NCI-H526 (cell line): Measurements from ENCODE around the gene IGFBPL1.
A peak's percentile ranks its signal among the peaks of the same experiment; 100 is the strongest.

ENCODE experiments used
- DNase-seq, 2 experiments: peaks; one replicate each; lab custom pipeline; 2025; lab: John Stamatoyannopoulos, UW

IGFBPL1 gene

DNA sequence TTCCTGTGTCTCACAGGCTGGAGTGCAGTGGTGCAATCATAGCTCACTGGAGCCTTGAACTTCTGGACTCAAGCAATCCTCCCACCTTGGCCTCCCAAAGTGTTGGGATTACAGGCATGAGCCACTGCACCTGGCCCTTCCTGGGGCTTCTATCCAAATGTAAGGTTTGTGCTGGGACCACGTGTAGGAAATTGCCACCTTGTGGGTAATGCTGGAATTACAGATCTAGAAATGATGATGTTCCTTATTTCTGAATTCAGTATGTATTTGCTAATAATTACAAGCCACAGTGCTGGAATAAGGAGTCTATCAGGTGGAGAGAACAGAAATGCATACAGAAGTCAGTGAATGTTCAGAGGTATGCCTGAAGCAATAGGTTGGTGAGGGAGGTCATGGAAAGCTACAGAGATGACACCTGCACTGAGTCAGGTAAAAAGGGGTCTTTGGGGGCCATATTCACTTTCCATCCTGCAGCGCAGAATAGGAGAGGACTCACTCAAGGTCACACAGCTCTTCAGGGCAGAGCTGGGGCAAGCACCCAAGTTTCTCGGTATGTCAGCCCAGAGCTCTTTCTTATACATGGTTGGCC is 8.8 kb upstream of the IGFBPL1 start:
- peak; percentile 39 to 74 for DNase-seq

- DNase-seq: no peak
These were observed 6.9 kb upstream of the IGFBPL1 start for GRCh38 chr9:38431116-38431515.

- DNase-seq: no peak
These were observed 3.8 kb upstream of the IGFBPL1 start for GRCh38 chr9:38428062-38428461.

GRCh38 chr9:38424918-38425317 is 664 bp upstream of the IGFBPL1 start:
- DNase-seq: no peak

GRCh38 chr9:38423273-38423972 is 831 bp downstream of the IGFBPL1 start:
- no peak for DNase-seq

DNA sequence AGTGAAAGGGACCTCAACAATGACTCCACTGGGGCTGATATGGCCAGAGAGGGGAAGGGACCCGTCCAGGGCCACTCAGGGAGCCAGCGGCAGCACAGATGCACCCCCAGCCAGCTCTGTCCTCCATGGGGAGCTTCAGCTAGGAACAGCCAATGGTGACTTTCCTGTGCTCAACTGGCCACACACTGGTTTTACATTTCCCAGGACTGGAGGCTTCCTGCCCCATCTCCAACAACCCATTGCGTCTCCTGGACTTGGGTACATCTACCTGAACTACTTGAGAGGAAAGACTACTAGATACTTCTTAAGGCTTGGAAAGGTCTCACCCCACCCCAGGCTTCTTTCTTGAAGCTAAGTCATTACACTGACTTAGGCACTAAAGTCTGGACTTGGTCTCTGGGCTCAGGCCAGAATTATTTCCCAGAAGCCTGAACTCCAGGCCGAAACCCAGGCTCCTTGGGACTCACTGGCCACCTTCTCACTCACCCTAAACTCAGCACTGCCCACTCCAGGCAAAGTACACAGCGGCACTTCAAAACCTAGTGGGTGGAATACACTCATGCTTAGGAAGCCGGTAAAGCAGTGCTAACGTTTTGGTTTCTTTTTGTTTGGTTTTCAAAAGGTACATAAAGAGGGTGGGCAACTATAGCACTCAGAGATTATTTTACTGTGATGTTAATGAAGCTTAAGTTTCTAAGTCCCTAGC is 1.5 kb downstream of the IGFBPL1 start:
- no peak for DNase-seq

DNA sequence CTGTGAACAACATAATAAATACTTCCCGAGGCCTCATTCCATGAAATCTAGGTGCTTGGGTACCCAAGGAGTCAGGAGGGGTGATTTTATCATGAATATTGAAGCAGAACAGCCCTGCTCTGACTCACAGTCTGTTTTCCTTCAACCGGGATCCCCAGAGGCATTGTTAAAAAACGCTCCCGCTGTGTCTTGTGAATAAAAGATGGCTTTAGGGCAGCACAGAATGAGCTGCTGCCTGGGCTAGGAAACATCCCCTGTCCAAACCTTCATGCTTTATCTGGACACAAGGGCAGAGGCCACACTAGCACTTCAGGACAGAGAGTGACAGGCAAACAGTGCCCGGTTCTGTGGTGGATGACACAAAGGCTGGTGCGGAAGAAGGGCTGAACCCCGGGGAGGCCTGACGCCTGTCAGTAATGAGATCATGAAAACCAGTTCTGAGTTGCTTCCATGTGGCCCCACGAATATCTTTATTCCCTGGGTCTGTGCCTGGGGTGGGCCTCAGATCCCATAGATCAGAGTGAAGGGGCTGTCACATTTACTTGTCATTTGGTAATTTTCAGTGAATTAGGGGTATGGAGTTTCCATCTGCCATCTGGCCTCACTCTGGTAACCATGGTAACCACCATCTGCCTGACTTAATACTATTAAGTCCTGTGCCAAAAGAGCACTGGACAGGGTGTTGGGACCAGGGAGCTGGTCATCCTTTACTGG is 2.6 kb downstream of the IGFBPL1 start:
- no peak for DNase-seq

- DNase-seq: peak in 1 of 2 experiments; percentile 20
These were observed 5.1 kb downstream of the IGFBPL1 start for GRCh38 chr9:38419181-38419580.

- DNase-seq: no peak
These were observed 5.9 kb downstream of the IGFBPL1 start for GRCh38 chr9:38418366-38418765.

DNA sequence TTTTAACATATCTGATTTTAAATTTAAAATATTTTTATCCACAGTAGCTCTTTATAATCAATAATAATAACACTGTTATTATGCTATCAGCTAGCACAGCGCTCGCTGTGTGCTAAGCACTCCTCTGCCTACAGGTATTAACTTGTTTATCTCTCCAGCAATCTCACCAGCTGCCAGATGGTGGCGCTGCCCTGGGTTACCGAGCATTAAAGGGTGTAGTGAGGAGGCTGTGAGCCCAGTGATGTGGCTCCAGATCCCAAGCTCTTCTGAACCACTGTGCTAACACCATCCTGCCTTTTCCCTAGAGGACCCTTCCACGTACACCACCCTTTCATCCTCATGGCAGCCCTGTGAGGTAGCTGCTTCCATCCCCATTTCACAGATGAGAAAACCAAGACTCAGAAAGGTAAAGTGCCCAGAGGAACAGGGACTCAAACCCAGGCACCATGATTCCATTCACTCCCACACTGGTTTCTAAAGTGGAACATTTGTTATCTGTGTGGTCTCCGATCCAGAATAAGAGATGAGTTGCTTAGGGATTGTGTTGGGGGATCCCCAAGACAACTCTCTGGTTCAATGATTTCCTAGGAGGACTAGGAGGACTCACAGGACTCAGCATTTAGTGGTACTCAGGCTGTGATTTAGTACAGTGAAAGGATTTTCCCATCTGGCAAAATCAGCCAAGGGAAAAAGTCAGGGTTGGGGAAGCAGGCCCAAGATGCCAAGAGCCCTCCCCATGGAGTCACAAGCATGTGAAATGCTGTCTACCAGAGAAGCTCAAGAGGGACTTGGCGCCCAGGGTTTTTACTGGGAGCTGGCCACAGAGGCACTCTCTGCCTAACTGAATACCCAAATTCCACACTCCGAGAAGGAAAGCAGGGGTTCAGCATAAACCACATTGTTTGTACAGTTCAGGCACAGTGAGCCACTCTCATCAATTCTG is 7.0 kb downstream of the IGFBPL1 start:
- DNase-seq: peak; percentile 17 to 47

- DNase-seq: no peak
These were observed 7.8 kb downstream of the IGFBPL1 start for GRCh38 chr9:38416461-38416860.

DNA sequence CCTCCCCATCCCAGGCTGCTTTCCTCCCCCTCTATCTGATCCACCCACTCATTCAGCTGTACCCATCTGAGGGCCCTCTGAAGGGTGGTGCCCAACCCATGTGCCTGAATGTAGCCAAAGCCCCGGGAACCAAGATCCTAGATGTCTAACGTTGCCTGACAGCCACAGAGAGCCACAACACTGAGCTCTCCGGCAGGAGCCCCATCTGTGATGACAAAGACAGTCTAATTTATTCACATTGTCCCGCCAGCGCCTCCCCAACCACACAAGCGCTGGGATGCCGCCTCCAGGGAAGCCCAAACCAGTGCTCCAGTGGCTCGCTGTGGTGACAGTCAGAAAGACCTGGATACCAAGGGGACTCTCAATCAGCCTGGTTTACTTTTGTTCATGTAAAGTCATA is 8.4 kb downstream of the IGFBPL1 start:
- DNase-seq: no peak

DNA sequence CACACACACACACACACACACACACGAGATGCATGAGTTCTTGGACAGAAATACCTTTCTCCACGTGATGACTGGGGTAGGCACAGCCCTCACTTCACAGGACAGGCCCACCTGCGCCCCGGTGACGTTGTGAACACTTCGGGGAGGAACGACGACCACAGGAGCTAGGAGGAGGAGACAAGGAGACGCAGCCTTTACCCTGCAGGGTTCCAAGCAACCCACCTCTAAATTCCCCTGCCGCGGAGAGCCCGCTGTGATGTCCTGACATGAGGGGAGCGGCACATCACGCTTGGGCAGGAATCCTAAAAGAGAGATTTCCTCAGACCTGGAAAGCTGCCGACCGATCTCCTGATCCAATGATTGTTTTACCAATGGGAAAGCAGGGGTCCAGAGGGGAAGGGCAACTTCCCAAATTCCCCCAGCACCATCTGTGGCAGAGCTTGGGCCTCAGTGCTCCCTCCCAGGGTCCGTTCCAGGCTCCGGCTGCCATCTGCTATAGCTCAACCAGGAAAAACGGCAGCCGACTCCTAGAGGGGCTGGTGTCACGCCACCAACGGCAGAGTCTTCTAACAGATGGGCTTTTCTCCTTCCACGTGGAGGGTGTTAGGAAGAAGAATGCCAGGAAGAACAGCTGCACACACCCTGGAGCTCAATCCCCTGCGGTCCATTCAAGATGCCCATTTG is 10.1 kb downstream of the IGFBPL1 start:
- DNase-seq: peak in 1 of 2 experiments; percentile 65

- DNase-seq: peak; percentile 29 to 69
These were observed 11.0 kb downstream of the IGFBPL1 start for GRCh38 chr9:38413283-38413682.

DNA sequence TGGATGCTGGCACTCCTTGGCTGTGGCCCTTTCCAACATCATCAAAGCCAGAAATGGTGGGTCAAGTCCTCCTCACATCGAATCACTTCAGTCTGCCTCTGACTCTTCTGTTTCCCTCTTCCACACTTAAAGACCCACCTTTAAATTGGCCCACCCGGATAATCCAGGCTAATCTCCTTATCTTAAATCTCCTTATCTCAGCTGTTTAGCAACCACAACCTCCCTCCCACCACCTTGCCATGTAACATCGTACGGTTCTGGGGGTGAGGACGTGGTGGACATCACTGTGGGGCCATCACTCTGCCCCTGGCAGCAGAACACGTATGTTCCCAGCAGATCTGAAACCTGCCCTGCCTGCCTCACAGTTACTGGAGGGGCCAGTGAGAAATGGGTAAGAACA is 11.5 kb downstream of the IGFBPL1 start:
- DNase-seq: no peak

- peak; percentile 19 to 49 for DNase-seq
These were observed 15.5 kb downstream of the IGFBPL1 start for GRCh38 chr9:38408719-38409118.

DNA sequence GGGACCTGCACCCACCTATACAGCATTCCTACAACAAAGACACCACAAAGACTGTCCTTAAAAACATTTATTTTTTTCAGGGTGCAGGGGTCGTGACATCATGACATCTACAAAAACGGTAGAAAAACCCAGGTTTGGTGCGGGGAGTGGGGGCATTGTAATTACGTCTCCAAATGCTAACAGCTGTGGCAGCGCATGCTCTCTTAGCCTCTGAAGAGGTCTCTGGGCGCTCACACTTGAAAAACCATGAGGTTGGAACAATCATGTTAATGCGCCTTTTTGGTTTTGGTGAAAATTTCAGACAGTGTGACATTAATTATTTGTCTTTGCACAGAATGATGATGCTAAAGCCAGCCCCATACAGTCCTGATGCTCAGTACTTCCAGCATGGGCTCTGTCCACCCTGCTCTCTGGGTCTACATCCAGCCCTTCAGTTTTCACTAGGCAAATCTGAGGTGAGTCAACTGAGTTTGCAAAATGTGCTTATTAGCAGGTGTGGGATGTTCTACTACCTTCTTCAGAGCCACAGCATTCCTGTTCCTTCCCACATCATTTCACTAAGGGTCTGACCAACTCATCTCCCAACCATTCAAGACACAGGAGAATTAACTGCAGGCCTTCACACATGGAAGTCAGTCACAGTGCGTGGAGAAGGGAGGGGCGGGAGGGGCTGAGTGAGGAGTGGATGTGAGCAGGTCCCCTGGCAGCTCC is 17.6 kb downstream of the IGFBPL1 start:
- no peak for DNase-seq

GRCh38 chr9:38405785-38406184 is 18.5 kb downstream of the IGFBPL1 start:
- no peak for DNase-seq

- DNase-seq: no peak
These were observed 19.9 kb downstream of the IGFBPL1 start for GRCh38 chr9:38404314-38404713.

DNA sequence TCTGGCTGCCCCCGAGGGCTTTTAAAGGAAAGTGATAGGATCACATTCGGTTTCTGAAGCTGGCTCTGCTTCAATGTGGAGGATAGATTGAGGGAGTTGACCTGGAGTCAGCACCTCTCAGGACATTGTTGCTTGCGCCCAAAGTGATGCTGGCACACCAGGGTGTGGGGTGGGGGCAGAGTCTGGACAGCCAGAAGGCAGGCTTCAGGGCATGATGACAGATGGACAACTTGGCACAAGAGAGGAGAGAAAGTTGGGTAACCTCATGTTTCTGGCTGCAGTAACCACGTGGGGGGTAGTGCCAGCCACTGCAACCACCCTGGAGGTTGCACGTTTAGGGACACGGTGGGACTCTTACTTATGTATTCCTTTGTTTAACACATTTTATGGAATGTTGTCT is 22.3 kb downstream of the IGFBPL1 start:
- DNase-seq: no peak
